ENCODE measurements around the gene MEAK7.
"Not testable (repeated sequence)": the region's sequence is repeated elsewhere in the genome, so short reads cannot be mapped to it uniquely, and the experiment has no call there.

The MEAK7 gene

GRCh38 chr16:84532855-84533486 is 28.5 kb upstream of the MEAK7 start:
- no peak for DNase-seq

GRCh38 chr16:84532291-84532724 is 27.8 kb upstream of the MEAK7 start:
- no peak for DNase-seq

- no peak for DNase-seq
Observed at GRCh38 chr16:84531671-84532111, 27.2 kb upstream of the MEAK7 start.

GRCh38 chr16:84530590-84530989 is 26.1 kb upstream of the MEAK7 start:
- DNase-seq, result no peak

GRCh38 chr16:84529607-84530006 is 25.1 kb upstream of the MEAK7 start:
- DNase-seq, result no peak

- DNase-seq, result no peak
Observed at GRCh38 chr16:84528322-84528721, 23.9 kb upstream of the MEAK7 start.

GRCh38 chr16:84527532-84528269 is 23.2 kb upstream of the MEAK7 start:
- no peak for DNase-seq

GRCh38 chr16:84526794-84527531 is 22.5 kb upstream of the MEAK7 start:
- peak; percentile 22 for DNase-seq

GRCh38 chr16:84524941-84525581 is 20.6 kb upstream of the MEAK7 start:
- not testable (repeated sequence) for DNase-seq

GRCh38 chr16:84524346-84524920 is 20.0 kb upstream of the MEAK7 start:
- no peak for DNase-seq

- DNase-seq, result no peak
Observed at GRCh38 chr16:84521497-84521770, 17.0 kb upstream of the MEAK7 start.

- no peak for DNase-seq
Observed at GRCh38 chr16:84520725-84521496, 16.5 kb upstream of the MEAK7 start.

GRCh38 chr16:84519855-84520254 is 15.4 kb upstream of the MEAK7 start:
- no peak for DNase-seq

- no peak for DNase-seq
Observed at GRCh38 chr16:84518804-84519341, 14.4 kb upstream of the MEAK7 start.

GRCh38 chr16:84518220-84518619 is 13.8 kb upstream of the MEAK7 start:
- DNase-seq, result not testable (repeated sequence)

GRCh38 chr16:84517366-84517765 is 12.9 kb upstream of the MEAK7 start:
- DNase-seq, result no peak

GRCh38 chr16:84514874-84515835 is 10.7 kb upstream of the MEAK7 start:
- no peak for DNase-seq

GRCh38 chr16:84514295-84514873 is 9.9 kb upstream of the MEAK7 start:
- no peak for DNase-seq

- no peak for DNase-seq
Observed at GRCh38 chr16:84513666-84514065, 9.2 kb upstream of the MEAK7 start.

GRCh38 chr16:84513123-84513522 is 8.7 kb upstream of the MEAK7 start:
- no peak for DNase-seq

All from midbrain (tissue), 1 donor.